ENCODE data around the gene MYOF.
A peak's percentile ranks its signal among the peaks of the same experiment; 100 is the strongest.

MYOF gene

DNA sequence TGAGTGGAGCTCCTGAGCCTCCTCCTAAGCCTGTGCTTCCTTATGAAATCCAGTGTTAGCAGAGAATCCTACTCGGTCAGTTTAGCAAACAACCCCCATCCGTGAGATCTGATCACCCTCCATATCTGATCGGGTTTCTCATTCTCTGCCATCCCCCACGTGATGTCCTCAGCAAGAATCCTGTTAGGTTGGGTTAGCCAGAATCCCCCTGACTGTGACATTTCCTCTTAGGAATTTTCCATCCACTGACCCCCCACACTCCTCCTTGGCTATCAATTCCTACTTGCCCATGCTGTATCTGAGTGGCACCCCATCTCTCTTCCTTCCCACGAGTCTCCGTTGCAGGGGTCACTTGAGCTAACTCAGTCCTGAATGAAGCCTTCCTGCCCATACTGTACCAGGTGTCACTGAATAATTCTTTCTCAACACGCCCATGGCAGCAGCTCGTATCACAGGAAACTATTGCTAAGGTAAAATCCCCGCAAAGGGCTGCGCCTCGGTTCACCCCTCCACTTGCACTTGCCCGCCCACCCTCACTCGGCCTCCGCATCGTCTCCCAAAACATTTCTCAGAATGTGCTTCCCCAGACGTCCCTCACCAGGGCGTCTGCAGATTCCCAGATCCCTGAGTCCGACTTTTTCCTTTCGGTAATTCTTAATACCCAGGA lies 44.1 kb downstream of the MYOF start:
- Histone ChIP-seq H3K4me2 (ENCODE audit: low read length, poor library complexity, severe bottlenecking) (no peak overlapping the region), H3K27me3 (ENCODE audit: control insufficient read depth in 1 of 2, insufficient read depth in 1 of 2, low read length in 2 of 2) (no peaks in the 10 kb centered on the region), H3K4ac (ENCODE audit: low read depth in 1 of 2, low read length in 2 of 2) (peak overlapping the region; percentile 98 to 99), H3K4me3 (ENCODE audit: insufficient read depth in 1 of 2, low read depth in 1 of 2, low read length in 2 of 2) (peak overlapping the region in 1 of 2 experiments; percentile 46), H3K27ac (ENCODE audit: low read length, poor library complexity, severe bottlenecking) (peak overlapping the region; percentile 100), H3K23ac (ENCODE audit: low read length in 2 of 2) (peak overlapping the region in 1 of 2 experiments; percentile 93), H2AFZ (ENCODE audit: low read depth, low read length) (no peak overlapping the region), H3K14ac (ENCODE audit: low read length in 2 of 2) (no peak overlapping the region), H2AK5ac (ENCODE audit: low read length, severe bottlenecking) (peak overlapping the region; percentile 98), H4K91ac (ENCODE audit: low read length) (peak overlapping the region; percentile 99), H2BK15ac (ENCODE audit: low read depth, poor library complexity, severe bottlenecking) (peak overlapping the region; percentile 39), H3K36me3 (ENCODE audit: control insufficient read depth in 1 of 2, insufficient read depth in 2 of 2, low read depth in 1 of 2, low read length in 2 of 2) (peaks cover 5 to 34% of the 10 kb centered on the region in 2 experiments), H3K9ac (ENCODE audit: low read length) (peak overlapping the region; percentile 96), H3K18ac (ENCODE audit: low read depth in 1 of 2, low read length in 2 of 2) (peak overlapping the region; percentile 86 to 100), H2BK120ac (ENCODE audit: low read depth, low read length) (peak overlapping the region; percentile 97), H3K79me1 (replicated peaks; ENCODE audit: low read length, poor library complexity, severe bottlenecking) (peaks cover 2% of the 10 kb centered on the region), H3K9me3 (ENCODE audit: control insufficient read depth, low read length) (no peaks in the 10 kb centered on the region), H3K4me1 (ENCODE audit: control insufficient read depth, insufficient read depth, low read depth, low read length) (peaks cover 21% of the 10 kb centered on the region), H4K8ac (ENCODE audit: low read length) (peak overlapping the region; percentile 94), H2BK12ac (ENCODE audit: low read length in 2 of 2) (peak overlapping the region; percentile 91 to 99), H2BK5ac (ENCODE audit: low read depth, low read length, poor library complexity, severe bottlenecking) (peak overlapping the region; percentile 96)
- peak; percentile 88 for DNase-seq
- 52% methylated on average over 19 of the region's 19 CpGs for WGBS

- peak; percentile 100 for DNase-seq
- Histone ChIP-seq H3K18ac (ENCODE audit: low read depth in 1 of 2, low read length in 2 of 2) (peak overlapping the region; percentile 86 to 100), H3K4me2 (ENCODE audit: low read length, poor library complexity, severe bottlenecking) (no peak overlapping the region), H2AFZ (ENCODE audit: low read depth, low read length) (no peak overlapping the region), H3K9ac (ENCODE audit: low read length) (peak overlapping the region; percentile 96), H4K91ac (ENCODE audit: low read length) (peak overlapping the region; percentile 99), H3K79me1 (replicated peaks; ENCODE audit: low read length, poor library complexity, severe bottlenecking) (peaks cover 4% of the 10 kb centered on the region), H3K4me1 (ENCODE audit: control insufficient read depth, insufficient read depth, low read depth, low read length) (peaks cover 22% of the 10 kb centered on the region), H3K27me3 (ENCODE audit: control insufficient read depth in 1 of 2, insufficient read depth in 1 of 2, low read length in 2 of 2) (no peaks in the 10 kb centered on the region), H4K8ac (ENCODE audit: low read length) (peak overlapping the region; percentile 94), H2AK5ac (ENCODE audit: low read length, severe bottlenecking) (peak overlapping the region; percentile 98), H2BK12ac (ENCODE audit: low read length in 2 of 2) (peak overlapping the region; percentile 73 to 99), H3K14ac (ENCODE audit: low read length in 2 of 2) (peak overlapping the region in 1 of 2 experiments; percentile 86), H3K36me3 (ENCODE audit: control insufficient read depth in 1 of 2, insufficient read depth in 2 of 2, low read depth in 1 of 2, low read length in 2 of 2) (peaks cover 7 to 35% of the 10 kb centered on the region in 2 experiments), H3K27ac (ENCODE audit: low read length, poor library complexity, severe bottlenecking) (peak overlapping the region; percentile 100), H3K4me3 (ENCODE audit: insufficient read depth in 1 of 2, low read depth in 1 of 2, low read length in 2 of 2) (peak overlapping the region in 1 of 2 experiments; percentile 46), H3K4ac (ENCODE audit: low read depth in 1 of 2, low read length in 2 of 2) (peak overlapping the region; percentile 98 to 99), H3K23ac (ENCODE audit: low read length in 2 of 2) (peak overlapping the region; percentile 75 to 93), H2BK120ac (ENCODE audit: low read depth, low read length) (peak overlapping the region; percentile 97), H3K9me3 (ENCODE audit: control insufficient read depth, low read length) (no peaks in the 10 kb centered on the region), H2BK15ac (ENCODE audit: low read depth, poor library complexity, severe bottlenecking) (no peak overlapping the region), H2BK5ac (ENCODE audit: low read depth, low read length, poor library complexity, severe bottlenecking) (peak overlapping the region; percentile 98)
- WGBS = 14% methylated on average over 17 of the region's 18 CpGs
Observed at GRCh38 chr10:93437086-93437945, 44.8 kb downstream of the MYOF start.

DNA sequence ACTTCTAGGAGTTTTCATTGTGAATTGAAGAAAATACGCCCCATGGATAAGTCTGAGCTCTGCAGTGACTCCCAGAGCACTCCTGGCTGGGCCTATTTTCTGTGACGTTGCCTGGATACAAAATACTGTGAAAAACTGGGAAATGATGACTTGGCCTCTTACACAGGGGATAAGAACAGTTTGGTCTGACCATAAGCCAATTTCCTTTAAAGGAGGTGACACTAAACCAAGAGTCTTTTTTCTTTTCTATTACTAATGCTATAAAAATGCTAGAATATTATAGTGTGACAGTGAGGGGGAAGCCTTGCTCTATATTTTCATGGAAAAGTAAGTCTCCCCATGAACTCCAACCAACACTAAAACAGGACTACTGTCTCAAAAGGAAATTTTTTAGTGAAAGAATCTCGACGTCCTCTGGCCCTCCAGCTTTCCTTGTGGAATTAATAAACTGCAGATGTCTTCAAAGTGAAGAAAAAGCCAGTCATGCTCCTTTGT lies 45.5 kb downstream of the MYOF start:
- H3K4me2 ChIP-seq (ENCODE audit: low read length, poor library complexity, severe bottlenecking) = no peak overlapping the region
- H2BK5ac ChIP-seq (ENCODE audit: low read depth, low read length, poor library complexity, severe bottlenecking) = peak overlapping the region; percentile 98
- H3K18ac ChIP-seq (ENCODE audit: low read depth in 1 of 2, low read length in 2 of 2) = peak overlapping the region; percentile 19 to 60
- H3K9me3 ChIP-seq (ENCODE audit: control insufficient read depth, low read length) = no peaks in the 10 kb centered on the region
- H4K91ac ChIP-seq (ENCODE audit: low read length) = no peak overlapping the region
- H4K8ac ChIP-seq (ENCODE audit: low read length) = no peak overlapping the region
- peak overlapping the region; percentile 81 for H2BK120ac ChIP-seq (ENCODE audit: low read depth, low read length)
- H3K4ac ChIP-seq (ENCODE audit: low read depth in 1 of 2, low read length in 2 of 2) = peak overlapping the region in 1 of 2 experiments; percentile 75
- peak overlapping the region; percentile 100 for H3K27ac ChIP-seq (ENCODE audit: low read length, poor library complexity, severe bottlenecking)
- H3K27me3 ChIP-seq (ENCODE audit: control insufficient read depth in 1 of 2, insufficient read depth in 1 of 2, low read length in 2 of 2) = no peaks in the 10 kb centered on the region
- peak overlapping the region; percentile 96 for H3K9ac ChIP-seq (ENCODE audit: low read length)
- 2% methylated on average over 4 of the region's 4 CpGs for WGBS
- peaks cover 7 to 35% of the 10 kb centered on the region in 2 experiments for H3K36me3 ChIP-seq (ENCODE audit: control insufficient read depth in 1 of 2, insufficient read depth in 2 of 2, low read depth in 1 of 2, low read length in 2 of 2)
- H3K4me1 ChIP-seq (ENCODE audit: control insufficient read depth, insufficient read depth, low read depth, low read length) = peaks cover 22% of the 10 kb centered on the region
- peak overlapping the region; percentile 92 for H2AK5ac ChIP-seq (ENCODE audit: low read length, severe bottlenecking)
- H2AFZ ChIP-seq (ENCODE audit: low read depth, low read length) = no peak overlapping the region
- peak; percentile 99 for DNase-seq
- H2BK12ac ChIP-seq (ENCODE audit: low read length in 2 of 2) = no peak overlapping the region
- no peak overlapping the region for H3K14ac ChIP-seq (ENCODE audit: low read length in 2 of 2)
- no peak overlapping the region for H2BK15ac ChIP-seq (ENCODE audit: low read depth, poor library complexity, severe bottlenecking)
- H3K23ac ChIP-seq (ENCODE audit: low read length in 2 of 2) = no peak overlapping the region
- H3K4me3 ChIP-seq (ENCODE audit: insufficient read depth in 1 of 2, low read depth in 1 of 2, low read length in 2 of 2) = peak overlapping the region in 1 of 2 experiments; percentile 17
- peaks cover 6% of the 10 kb centered on the region for H3K79me1 ChIP-seq (replicated peaks; ENCODE audit: low read length, poor library complexity, severe bottlenecking)
